ENCODE results near the gene ARID5B.

GRCh38 chr10:61890881-61891409, 10.6 kb upstream of the ARID5B start:
- no peak for TF ChIP-seq CTCF (IDR thresholded peaks at IDR 0.05; ENCODE audit: borderline replicate concordance, extremely low read depth, low read length, poor library complexity, severe bottlenecking)
- TF ChIP-seq EZH2 (IDR thresholded peaks at IDR 0.05; ENCODE audit: borderline replicate concordance, low read depth, low read length, severe bottlenecking) = no peak
